NT2/D1 (cell line): ENCODE results near the gene PRR14L.
"Not testable (repeated sequence)": the region's sequence is repeated elsewhere in the genome, so short reads cannot be mapped to it uniquely, and the experiment has no call there.

Source experiments
- YY1 ChIP-seq: IDR thresholded peaks from 2 replicates; pipeline ENCODE4 v1.6.1; 2011; ENCODE audit not compliant: insufficient read length, insufficient read depth
- ZNF274 ChIP-seq: IDR thresholded peaks from 2 replicates; pipeline ENCODE4 v1.6.1; 2011; ENCODE audit warnings: mild to moderate bottlenecking, low read depth, low read length

DNA sequence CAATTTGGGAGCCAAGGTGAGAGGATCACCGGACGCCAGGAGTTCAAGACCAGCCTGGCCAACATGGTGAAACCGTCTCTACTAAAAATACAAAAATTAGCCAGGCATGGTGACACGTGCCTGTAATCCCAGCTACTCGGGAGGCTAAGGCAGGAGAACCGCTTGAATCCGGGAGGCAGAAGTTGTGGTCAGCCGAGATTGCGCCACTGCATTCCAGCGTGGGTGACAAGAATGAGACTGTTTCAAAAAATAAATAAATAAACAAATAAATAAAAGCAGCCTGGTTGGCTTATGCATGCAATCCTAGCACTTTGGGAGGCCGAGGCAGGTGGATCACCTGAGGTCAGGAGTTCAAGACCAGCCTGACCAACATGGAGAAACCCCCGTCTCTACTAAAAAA lies 38.7 kb downstream of the PRR14L start:
- not testable (repeated sequence) for TF ChIP-seq YY1, ZNF274
